ENCODE results near the gene RNASE13. TPM values are rescaled to one million over a fixed set of nuclear protein-coding genes. Genes with fewer than 3 reads are reported as not detected.

The RNASE13 gene
- total and polyA plus RNA-seq, 2 experiments from 2014 or later: not detected

- TF ChIP-seq CTCF (conservative IDR thresholded peaks at IDR 0.05; ENCODE audit: low read depth in 2 of 2): no peak
- TF ChIP-seq ZNF331 (CRISPR knock-in tag; IDR thresholded peaks at IDR 0.05; ENCODE audit: low read depth): no peak
- TF ChIP-seq POLR2AphosphoS5 (IDR thresholded peaks at IDR 0.05; ENCODE audit: low read depth): no peak
- no peak for TF ChIP-seq EZH2 (IDR thresholded peaks at IDR 0.05; ENCODE audit: low read depth, unreplicated experiment)
- TF ChIP-seq NANOG (IDR thresholded peaks at IDR 0.05; ENCODE audit: borderline replicate concordance): no peak
- TF ChIP-seq, protein P1, sequence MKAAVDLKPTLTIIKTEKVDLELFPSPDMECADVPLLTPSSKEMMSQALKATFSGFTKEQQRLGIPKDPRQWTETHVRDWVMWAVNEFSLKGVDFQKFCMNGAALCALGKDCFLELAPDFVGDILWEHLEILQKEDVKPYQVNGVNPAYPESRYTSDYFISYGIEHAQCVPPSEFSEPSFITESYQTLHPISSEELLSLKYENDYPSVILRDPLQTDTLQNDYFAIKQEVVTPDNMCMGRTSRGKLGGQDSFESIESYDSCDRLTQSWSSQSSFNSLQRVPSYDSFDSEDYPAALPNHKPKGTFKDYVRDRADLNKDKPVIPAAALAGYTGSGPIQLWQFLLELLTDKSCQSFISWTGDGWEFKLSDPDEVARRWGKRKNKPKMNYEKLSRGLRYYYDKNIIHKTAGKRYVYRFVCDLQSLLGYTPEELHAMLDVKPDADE (IDR thresholded peaks at IDR 0.05): no peak
- no peak for TF ChIP-seq STAT1 (IDR thresholded peaks at IDR 0.05; ENCODE audit: unreplicated experiment)
- no peak for TF ChIP-seq JUNB (IDR thresholded peaks at IDR 0.05; ENCODE audit: unreplicated experiment)
- no peak for TF ChIP-seq REST (IDR thresholded peaks at IDR 0.05; ENCODE audit: unreplicated experiment)
These were observed 19.3 kb downstream of the RNASE13 start (continued) for GRCh38 chr14:21015312-21015711.

- H3K4me3 Mint-ChIP-seq: no peak overlapping the region
- no peak overlapping the region for H3K4me2 ChIP-seq
- H3K4me3 ChIP-seq: no peak overlapping the region
- peak; percentile 92 for ATAC-seq
- no peaks in the 10 kb centered on the region for H4K20me1 ChIP-seq (replicated peaks; ENCODE audit: insufficient read depth)
- H3K4me1 ChIP-seq (ENCODE audit: insufficient read depth): 0 out of 2 replicates have a peak, but pooled peaks cover 7% of the 10 kb centered on the region
- H3K27ac ChIP-seq (ENCODE audit: low read depth): no peak overlapping the region
- H2AFZ ChIP-seq: no peak overlapping the region
- no peak for TF ChIP-seq EZH2 (IDR thresholded peaks at IDR 0.05; ENCODE audit: low read depth, unreplicated experiment)
- TF ChIP-seq CTCF (conservative IDR thresholded peaks at IDR 0.05; ENCODE audit: low read depth in 2 of 2): peak; percentile 91 to 97
- peak; percentile 4; the same call in 1 of the 2 replicates for TF ChIP-seq CREB1 (CRISPR knock-in tag; IDR thresholded peaks at IDR 0.05; ENCODE audit: low read depth)
- H3K9me2 ChIP-seq (ENCODE audit: insufficient read depth): no peaks in the 10 kb centered on the region
- peak; percentile 98 for DNase-seq (ENCODE audit: low spot score)
- H3K27me3 Mint-ChIP-seq (ENCODE audit: insufficient read depth, low read depth, poor library complexity): peaks cover 5% of the 10 kb centered on the region
- no peaks in the 10 kb centered on the region for H3K36me3 ChIP-seq (ENCODE audit: insufficient read depth)
- H3K27ac Mint-ChIP-seq: no peak overlapping the region
- peaks cover 9% of the 10 kb centered on the region for H3K4me1 Mint-ChIP-seq
- H3K9me3 Mint-ChIP-seq: no peaks in the 10 kb centered on the region
- peaks cover 3% of the 10 kb centered on the region; the same call in 2 of the 3 replicates for H3K36me3 Mint-ChIP-seq (ENCODE audit: low read depth)
- H3F3A ChIP-seq (replicated peaks; ENCODE audit: low read depth): no peaks in the 10 kb centered on the region
- no peaks in the 10 kb centered on the region for H3K79me2 ChIP-seq (replicated peaks; ENCODE audit: insufficient read depth)
- no peaks in the 10 kb centered on the region for H3K27me3 ChIP-seq (ENCODE audit: insufficient read depth)
These were observed 19.8 kb downstream of the RNASE13 start for GRCh38 chr14:21014761-21015190.
